NCI-H748 (cell line): ENCODE results near the gene AGAP4.
"Not testable (repeated sequence)": the region's sequence is repeated elsewhere in the genome, so short reads cannot be mapped to it uniquely, and the experiment has no call there.

Experiments
- DNase-seq: peaks from one replicate; lab custom pipeline; 2025; ENCODE audit not compliant: unreplicated experiment; lab: John Stamatoyannopoulos, UW

AGAP4 gene

DNA sequence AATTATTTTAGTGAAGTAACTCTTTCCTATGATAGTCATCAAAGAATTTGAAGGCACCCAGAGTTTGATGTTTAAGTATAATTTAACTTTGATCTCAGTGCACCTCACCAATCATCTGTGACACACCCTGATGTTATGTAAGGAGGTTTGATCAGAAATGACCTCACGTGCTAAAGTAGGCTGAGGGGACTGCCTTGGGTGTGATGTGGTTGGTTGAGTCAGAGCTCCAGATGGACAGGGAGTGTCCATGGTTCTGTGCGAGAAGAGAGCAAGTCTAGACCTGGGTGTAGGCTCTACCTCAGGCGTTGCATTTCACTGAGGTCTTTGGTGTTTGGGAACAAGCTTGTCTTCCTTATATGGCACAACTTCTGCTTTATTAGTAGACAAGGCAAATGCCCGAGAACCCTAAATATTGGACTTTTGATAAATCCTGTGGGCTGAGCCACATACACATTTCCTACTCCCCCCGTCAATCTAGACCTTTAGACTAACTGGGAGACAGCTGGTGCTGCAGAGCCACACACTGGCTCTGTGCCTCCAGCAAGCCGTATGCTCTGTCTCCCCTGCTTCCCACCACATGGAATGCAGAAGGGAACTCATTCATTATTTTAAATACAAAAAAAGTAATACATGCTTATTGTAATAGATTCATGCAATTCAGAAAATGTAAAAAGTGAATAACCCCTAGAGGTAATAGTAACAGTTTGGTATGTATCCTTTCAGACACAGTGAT is 56.4 kb downstream of the AGAP4 start:
- not testable (repeated sequence) for DNase-seq

DNA sequence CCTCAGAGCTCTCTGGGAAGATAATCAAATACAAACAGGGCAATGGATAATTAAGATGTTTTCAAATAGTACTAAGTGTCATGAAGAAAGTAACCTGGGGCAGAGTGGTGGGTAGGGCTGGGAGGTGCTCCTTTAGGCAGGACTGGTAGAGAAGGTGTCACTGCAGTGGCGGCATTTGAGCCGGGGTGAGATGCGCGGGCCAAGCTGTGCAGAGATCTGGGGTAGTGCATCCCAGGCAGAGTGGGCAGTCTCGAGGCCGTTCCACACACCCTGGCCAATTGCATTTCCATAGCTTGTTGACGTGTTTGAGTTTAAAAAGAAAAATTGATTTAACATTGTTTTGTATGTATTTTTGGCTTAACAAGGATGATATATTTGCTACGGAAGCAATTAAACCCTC is 57.3 kb downstream of the AGAP4 start:
- DNase-seq, result not testable (repeated sequence)

DNA sequence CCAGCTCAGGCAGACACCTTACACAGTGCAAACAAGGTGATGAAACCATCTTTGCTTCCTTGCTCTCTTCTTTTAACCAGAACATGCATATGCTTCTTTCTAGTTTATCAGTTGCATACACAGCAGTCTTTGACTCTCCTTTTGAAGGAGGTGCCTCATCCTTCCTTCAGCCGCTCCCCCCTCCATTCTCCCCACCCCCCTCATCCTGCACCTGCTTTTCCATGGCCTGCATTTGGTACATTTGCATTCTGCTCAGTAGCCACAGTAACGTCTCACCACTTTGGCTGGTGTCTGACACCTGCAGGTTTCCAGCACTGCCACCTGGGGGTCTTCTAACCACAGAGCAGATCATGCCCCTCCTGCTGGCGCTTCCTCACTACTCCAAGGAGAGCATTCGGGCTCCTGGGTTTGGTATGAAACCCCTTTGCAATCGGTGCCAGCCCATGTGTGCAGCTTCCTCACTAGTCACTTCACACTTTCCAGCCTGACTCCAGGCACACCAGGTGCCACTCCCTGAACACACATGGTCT is 60.0 kb downstream of the AGAP4 start:
- DNase-seq, result not testable (repeated sequence)

DNA sequence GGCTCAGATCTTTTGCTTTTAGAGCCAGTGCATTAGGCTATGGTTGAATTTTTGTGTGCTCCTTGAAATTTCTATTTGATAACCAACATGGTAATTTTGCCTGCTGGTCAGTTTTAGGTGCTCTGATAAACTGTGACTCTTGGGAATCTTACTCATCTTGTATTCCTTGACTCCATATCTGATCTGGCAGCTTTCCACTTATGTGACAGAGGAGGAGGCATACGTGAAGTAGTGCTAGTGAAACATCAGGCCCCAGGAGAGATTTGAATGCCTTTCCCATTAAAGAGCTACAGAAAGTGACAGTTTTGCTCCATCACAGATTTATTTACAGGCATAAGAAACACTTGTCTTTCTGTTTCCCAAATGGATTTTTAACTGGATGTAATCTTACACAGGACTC is 61.1 kb downstream of the AGAP4 start:
- not testable (repeated sequence) for DNase-seq
